ENCODE results near the gene ADAM10.

GRCh38 chr15:58795825-58796224 is 46.3 kb upstream of the ADAM10 start:
- TF ChIP-seq CTCF (IDR thresholded peaks at IDR 0.05 in 4 of 5, conservative IDR thresholded peaks at IDR 0.05 in 1 of 5) (no peak), POLR2A (IDR thresholded peaks at IDR 0.05) (no peak)
